ENCODE measurements around the gene MTUS2. TPM values are rescaled to one million over a fixed set of nuclear protein-coding genes. Genes with fewer than 3 reads are reported as not detected.

The MTUS2 gene
- total RNA-seq, result not detected in 2 replicates

GRCh38 chr13:28820099-28821051 is at the start of gene MTUS2:
MTUS2 (plus strand) TSS chr13:28820339.

Small RNAs within 50 kb of the gene (small RNA-seq; reads per million reads assigned to genes)
- gene AL359741.1, result not detected

Other genes with a start within 250 kb of the MTUS2 start
- gene POMP, start 161.2 kb upstream of the MTUS2 start, total RNA-seq, result 85.9 and 99.2 TPM in 2 replicates
- gene SLC46A3, start 101.4 kb upstream of the MTUS2 start, total RNA-seq, result 3.3 and 5.2 TPM in 2 replicates

All from vein endothelial cell (primary cell).